Fibroblast of skin of right biceps (primary cell): ENCODE measurements around the gene WDR46.

Experiments used
- DNase-seq: peaks from one replicate; pipeline ENCODE4 v3.0.0-alpha.2; 2013

WDR46 gene, protein sequence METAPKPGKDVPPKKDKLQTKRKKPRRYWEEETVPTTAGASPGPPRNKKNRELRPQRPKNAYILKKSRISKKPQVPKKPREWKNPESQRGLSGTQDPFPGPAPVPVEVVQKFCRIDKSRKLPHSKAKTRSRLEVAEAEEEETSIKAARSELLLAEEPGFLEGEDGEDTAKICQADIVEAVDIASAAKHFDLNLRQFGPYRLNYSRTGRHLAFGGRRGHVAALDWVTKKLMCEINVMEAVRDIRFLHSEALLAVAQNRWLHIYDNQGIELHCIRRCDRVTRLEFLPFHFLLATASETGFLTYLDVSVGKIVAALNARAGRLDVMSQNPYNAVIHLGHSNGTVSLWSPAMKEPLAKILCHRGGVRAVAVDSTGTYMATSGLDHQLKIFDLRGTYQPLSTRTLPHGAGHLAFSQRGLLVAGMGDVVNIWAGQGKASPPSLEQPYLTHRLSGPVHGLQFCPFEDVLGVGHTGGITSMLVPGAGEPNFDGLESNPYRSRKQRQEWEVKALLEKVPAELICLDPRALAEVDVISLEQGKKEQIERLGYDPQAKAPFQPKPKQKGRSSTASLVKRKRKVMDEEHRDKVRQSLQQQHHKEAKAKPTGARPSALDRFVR

DNA sequence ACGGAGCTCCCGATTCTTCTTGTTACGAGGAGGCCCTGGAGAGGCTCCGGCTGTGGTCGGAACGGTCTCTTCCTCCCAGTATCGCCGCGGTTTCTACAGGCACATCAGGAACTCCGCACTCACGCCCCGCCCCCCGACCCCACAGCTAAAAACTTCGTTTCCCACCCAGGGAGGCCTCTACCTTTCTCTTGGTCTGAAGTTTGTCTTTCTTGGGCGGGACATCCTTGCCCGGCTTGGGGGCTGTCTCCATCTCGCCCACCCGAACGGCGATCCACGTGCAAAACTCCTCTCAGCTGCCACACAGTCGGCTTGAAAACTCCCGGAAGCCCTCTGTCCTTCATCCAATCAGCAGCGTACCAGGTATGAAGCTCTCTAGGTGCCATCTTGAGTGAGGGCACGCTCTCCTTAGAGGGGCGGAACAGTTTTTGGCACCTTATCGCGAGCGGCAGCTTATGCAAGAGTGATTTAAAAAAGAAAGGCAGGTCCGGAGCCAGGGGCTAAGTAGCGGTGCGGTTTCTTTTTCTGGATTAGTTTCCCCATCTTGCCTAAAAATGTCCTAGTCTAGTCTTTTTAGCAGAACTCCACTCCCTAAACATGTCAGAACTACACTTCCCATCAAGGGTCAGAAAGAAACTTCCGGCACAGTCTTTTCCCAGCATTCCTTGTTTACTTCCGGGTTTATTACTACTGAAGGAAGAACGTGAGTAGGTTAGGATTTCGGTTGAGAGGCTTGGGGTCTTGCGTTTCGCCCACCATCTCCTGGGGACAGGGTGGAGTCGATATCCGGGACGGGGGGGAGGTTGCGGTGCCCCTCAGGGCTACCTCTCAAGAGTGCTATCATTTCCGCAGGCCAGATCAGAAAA, at the start of gene WDR46, which contains the start of gene PFDN6:
Gene WDR46, minus strand, starts transcription at position 319 of the 863 bp plus-strand sequence. Its CDS starts 69 bp downstream, at position 250.
Gene PFDN6, plus strand, starts transcription at position 681 of the 863 bp plus-strand sequence. CDS start 256 bp downstream, outside the sequence.
- peak; percentile 88 for DNase-seq

DNA sequence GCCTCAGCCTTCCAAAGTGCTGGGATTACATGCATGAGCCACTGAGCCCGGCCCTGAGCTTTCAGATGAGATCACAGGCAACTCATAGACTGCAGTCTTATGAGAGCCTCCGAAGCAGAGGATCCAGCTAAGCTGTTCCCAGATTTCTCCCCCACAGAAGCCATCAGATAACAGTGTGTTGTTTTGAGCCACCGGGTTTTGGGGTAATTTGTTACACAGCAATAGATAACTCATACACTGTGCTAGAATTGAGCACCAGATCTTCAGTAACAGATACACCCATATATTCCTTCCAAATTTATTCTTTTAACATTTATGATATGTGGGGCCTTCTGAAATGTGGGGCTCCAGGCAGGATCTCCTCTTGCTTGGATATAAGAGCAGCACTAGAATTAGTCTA, 47.5 kb upstream of the WDR46 start:
- no peak for DNase-seq

DNA sequence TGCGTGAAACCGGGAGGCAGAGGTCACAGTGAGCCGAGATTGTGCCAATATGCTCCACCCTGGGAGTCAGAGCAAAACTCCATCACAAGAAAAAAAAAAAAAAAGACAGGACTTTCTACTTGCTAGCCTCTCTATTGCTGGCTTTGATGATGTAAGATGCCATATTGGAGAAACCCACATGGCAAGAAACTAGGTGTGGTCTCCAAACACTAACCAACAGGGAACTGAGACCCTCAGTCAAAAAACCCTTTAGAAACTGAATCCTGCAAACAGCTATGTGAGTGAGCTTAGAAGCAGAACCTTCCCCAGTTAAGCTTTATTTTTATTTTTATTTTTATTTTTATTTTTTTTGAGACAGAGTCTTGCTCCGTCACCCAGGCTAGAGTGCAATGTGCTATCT, 46.9 kb upstream of the WDR46 start:
- DNase-seq, result no peak

DNA sequence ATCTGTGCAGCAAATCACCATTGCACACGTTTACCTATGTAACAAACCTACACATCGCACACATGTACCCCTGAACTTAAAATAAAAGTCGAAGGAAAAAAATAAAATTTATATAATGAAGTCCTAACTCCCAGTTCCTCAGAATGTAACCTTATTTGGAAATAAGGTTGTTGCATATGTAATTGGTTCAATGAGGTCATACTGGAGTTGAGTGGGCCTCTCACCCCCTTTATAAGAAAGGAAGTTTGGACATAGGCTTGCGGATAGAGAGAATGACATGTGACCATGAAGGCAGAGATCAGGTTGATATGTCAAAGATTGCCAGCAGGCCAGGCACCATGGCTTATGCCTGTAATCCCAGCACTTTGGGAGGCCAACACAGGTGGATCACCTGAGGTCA, 44.6 kb upstream of the WDR46 start:
- no peak for DNase-seq

DNA sequence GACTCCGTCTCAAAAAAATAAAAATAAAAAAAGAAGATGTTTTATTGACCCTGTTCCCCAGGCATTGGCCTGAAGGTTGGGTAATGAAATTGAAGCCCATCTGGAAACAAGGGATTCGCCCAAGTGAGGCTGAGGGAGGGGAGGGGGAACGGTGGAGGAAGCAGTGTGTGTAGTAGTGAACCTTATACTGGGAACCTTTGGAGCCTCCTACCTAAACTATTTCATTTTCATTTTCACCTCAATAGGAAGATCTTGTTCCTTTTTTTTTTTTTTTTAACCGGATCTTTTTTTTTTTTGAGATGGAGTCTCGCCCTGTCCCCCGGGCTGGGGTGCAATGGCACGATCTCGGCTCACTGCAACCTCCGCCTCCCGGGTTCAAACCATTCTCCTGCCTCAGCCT, 41.7 kb upstream of the WDR46 start:
- DNase-seq, result no peak

DNA sequence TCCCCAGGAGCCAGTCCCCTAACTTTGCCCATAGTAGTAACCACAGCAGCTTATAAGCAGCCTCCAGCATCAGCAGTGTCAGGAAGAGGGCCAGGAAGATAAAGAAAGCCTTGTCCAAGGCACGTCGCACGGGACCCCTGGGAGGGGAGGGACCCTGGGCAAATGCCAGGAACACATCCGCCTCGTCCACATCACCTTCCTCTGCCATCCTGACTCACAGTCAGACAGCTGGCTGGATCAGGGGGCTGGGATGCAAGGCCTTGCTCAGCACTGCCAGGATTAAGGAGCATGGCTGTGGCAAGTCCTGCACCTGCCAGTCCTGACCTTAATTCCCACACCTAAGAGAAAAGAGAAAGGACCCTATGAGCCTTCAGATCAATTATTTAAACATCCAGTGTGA, 40.0 kb upstream of the WDR46 start:
- DNase-seq, result no peak

DNA sequence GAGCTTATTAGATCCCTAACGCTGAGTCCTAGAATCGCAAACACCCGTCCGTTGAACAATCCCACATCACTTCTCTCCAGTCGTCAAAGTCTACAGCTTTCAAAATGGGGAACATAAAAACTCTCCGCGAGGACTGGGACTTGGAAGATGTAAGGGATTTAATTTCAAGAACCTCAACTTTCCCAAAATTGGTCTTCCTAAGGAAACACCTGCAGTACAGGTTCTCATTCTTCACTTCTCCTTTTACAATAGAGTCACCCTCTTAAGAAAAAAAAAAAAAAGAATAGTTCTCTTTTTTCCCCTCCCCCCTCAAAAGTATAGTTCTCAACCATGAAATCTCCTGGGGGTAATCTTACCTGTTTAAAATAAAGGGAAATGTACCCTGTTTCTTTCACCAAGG, 35.1 kb upstream of the WDR46 start:
- DNase-seq, result no peak

DNA sequence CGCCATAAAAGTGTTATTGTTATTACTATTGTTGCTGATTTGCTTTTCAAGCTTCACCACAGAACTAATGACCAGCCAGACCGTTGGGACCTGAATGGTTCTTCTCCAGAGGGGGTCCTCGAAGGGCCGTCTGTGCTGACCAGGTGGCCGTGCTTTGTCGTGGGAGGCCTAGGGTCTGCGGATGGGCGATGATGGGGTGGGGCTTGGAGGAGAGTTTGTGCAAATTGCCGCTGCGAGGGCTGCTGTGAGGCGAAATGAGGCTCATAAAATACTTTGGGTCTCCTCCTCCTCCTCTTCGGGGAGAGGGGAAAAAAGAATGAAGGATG, 34.5 kb upstream of the WDR46 start:
- DNase-seq, result no peak

DNA sequence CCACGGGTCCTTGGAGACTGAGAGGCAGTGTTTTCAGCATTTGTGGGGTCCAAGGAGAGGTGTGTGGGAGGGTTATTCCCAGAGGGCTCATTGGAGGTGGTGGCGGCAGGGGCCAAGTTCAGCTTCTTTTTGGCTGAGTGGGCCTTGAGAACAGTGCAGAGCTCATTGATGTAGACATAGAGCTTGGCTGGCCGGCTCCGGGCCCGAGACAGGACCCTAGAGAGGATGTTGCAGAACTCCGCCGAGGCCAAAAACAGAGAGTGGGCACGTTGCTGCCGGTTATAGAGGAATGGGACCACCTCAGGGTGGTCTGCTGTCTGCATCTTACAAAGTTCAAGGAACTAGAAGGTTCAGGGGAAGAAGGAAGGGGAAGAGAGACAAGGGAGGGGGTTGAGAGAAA, 32.2 kb upstream of the WDR46 start:
- DNase-seq, result no peak

DNA sequence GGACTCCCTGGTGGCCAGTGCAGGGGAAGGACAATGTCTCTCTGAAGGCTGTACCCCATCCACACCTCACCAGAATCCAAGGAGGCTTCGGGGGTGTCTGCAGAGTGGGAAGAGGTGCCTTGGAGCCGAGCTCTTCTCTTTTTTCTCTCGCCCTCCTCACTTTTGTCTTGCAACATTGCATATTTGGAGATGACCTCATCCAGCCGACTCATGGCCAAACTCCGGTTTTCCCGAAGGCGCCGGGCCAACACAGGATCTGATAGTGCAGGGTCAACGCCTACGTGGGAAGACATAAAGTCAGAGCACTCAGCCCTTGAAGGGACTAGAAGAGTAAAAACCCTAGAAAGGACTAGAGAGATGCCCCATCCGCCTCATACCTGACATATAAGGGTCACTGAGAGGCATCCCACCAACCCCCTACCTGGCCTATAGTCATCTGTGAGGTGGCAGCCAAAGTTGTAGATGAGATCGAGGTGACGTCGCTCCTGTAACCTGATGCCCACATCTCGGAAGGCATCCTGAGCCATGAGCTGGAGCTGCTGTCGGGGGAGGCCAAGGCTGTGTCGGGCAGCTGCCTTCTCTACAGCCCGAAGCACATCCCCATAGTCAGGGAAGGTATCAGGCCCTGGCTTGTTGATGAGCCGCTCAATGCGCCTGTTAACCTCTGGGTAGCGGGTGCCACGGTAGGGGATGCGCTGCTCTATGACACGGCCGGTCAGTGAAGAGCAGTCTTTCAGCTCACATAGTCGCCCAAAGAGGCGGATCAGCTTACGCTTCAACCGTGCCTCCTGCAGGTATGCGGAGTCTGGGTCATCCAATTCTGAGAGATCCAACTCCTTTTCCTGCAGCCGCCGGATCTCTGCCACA, 31.5 kb upstream of the WDR46 start:
- DNase-seq, result peak; percentile 84

DNA sequence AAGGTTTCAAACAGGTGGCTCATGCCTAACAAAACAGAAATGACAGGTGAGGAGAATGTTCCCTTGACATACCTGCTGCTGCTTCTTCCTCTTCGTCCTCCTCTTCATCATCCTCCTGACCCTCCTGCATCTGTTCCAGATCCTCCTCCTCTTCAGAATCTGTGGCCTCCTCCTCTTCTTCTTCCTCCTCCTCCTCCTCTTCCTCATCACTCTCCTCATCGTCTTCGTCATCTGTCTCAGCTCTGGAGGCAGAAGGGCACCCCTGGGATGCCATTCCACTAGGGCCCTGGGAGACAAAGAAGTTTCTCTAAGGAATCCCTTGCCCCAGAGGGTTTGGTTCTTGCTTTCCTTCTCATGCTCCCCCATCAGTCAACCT, 30.9 kb upstream of the WDR46 start:
- no peak for DNase-seq

DNA sequence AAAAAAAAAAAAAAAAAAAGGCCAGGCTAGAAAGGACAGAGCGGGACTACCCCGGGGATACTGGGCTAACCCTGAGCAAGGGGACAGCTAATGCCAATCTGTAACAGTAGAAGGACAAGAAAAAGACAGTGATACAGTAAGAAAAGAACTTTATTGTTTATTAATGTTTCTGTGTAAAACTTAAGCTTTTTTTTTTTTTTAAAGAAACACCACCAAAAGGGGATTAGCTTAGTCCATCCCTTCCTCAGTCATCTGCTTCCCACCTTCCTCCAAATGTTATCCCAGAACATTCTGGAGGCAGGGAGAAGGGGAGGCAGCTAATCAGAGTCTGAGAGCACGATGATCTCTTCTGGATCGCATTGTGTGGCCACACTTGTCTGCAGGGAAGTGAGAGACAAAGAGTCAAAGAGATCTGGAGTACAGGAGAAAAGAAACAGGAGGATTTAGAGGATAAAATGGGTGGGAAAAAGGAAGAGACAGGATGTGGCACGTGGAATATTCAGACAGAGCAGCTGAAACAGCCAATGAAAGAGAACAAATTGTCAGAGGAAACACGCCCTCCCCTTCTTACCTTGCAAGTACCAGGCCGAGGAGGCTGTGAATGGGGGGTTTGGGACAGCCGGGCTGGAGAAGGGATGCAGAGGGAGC, 29.5 kb upstream of the WDR46 start:
- DNase-seq, result no peak

DNA sequence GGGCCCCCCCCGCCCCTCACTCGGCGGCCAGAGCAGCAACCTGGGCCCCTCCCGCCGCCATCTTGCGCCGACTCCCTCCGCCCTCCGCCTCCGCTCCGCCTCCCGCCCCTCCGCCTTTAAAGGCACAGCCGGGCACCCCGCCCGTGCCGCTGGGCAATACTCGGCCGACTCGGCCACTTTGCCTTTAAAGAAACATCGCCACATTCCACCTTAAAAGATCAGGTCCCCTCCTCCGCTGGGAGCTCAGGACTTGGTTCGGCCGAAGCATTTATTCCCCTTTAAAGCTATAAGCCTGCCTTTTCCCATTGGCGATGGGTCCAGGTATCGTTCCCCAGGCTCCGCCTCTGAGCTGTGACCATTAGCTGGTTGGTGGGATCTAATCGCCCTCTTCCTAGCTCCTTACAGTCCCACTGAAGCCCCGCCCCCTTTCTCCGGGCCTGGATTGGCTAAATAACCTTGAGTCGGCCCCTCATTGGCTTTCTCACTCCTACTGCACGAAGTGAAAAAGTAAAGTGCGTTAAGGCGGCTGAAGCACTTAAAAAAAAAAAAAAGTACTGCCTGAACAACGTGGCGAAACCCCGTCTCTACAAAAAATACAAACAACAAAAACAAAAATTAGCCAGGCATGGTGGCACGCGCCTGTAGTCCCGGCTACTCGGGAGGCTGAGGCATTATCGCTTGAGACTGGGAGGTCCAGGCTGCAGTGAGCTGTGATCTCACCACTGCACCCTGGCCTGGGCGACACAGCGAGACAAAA, 28.8 kb upstream of the WDR46 start, which contains the start of gene ZBTB22:
Gene ZBTB22, minus strand, starts transcription at position 76 of the 757 bp plus-strand sequence. CDS start 828 bp downstream, outside the sequence.
- peak; percentile 99 for DNase-seq

DNA sequence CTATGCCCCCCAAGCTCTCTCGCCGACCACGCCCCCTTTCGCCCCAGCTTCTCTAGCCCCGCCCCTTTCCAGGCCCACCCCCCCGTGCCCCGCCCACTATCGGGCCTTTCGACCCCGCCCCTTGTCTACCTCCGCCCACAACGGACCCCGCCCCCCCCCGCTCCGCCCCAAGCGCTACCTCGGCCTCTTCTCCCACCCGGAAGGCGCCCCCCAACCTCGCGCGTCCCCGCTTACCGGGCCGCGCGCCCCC, 28.3 kb upstream of the WDR46 start:
- no peak for DNase-seq

DNA sequence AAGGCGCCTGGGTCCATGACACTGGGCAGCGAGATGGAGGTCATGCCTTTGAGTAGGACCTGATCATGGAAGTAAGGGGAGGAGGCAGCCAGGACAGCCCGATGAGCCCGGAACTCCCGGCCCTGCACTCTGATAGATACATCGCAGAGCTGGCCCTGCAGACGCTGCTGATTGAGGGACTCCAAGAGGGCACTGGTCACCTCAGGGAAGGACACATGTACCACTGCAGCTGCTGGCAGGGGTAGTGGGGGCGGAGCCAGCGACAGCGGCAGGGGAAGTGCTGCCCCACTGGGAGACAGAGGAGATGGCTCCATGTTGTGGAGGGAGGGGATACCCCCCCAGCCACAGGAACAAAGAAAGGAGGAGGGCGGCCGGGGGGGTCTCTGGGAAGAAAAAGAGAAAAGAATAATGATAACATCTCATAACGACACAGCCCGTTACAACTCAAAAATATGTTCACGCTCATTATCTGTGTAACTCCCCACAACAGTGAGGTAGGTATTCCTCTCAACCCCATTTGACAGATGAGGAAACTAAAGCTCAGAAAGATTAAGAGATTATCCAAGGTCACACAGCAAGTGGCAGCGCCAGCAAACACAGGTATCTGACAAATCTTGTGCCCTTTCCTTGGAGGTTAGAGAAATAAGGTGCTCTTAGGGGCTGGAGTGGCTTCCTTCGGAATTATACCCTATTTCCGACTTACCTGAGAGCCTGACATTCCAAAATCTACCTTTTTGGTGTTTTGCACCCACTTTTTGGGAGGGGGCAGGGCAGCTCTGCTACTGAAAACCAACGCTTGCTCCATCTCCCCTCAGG, 27.8 kb upstream of the WDR46 start:
- no peak for DNase-seq

DNA sequence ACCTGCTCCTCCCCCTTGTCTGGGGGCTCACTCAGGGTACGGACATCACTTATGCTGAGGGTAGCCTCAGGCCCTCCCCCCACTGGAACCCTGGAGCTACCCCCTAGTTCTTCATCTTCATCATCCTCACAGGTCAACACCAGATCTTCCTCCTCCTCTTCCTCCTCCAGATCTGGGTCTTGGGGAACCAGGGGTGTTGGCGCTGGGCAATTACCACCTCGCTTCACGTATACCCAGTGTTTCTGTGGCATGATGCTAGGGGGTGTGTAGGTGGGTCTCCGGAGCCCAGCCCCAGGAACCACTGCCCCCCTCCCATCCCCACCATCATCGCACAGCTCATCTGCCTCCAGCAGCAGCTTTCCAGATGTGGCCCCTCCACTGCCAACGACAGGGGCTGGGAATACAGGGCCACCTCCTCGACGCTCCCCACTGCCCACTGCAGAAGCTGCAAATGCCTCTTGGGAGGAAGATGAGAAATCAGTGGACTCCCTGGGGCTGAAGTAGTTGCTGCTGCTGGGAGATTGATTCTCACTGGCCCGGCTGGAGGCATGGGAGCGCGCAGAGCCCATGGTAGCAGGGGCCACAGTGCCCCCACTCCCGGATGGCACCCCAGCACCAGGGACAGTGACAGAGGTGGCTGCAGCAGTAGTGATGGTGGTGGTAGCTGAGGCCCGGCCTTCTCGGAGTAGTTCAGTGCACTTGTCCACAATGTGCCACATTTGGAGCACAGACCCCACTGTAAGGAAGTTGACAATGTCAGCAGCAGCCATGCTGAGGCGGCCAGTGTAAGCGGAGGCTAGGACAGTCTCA, 27.0 kb upstream of the WDR46 start:
- DNase-seq, result no peak

DNA sequence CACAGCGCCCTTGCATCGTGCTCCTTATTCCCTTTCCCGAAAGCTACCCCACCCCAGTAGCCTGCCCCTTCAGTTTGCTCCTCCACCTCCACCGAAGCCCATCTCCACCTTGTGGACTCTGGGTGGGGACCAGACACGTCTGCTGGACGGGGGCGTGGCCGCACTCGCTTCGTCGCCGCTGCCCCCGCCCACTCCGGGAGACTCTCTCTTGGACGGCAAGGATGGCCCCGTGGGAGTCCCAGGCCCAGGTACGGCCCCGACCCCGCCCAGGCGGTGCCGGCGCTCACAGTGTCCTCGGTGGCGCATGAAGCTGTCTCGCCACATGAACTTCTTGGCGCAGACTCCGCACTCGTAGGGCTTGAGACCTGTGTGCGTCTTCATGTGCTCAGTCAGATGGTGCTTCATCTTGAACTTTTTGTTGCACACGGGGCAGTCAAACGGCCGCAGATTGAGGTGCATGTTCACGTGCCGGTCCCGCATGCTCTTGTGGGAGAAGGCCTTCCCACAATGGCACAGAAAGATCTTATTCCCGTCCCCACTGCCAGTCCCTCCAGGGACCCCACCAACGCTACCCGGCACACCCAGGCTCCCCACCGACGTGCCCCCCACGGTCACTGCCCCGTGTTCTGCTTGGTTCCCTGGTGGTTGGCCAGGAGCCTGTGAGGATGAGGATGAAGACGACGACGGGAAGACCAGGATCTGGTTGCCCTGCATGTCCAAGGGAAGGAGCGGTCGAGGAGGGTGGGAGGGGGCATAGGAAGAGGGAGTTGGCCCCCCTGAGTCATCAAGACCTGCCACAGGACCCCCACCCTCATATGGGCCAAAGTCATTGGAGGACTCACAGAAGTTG, 26.1 kb upstream of the WDR46 start:
- DNase-seq, result peak; percentile 19

DNA sequence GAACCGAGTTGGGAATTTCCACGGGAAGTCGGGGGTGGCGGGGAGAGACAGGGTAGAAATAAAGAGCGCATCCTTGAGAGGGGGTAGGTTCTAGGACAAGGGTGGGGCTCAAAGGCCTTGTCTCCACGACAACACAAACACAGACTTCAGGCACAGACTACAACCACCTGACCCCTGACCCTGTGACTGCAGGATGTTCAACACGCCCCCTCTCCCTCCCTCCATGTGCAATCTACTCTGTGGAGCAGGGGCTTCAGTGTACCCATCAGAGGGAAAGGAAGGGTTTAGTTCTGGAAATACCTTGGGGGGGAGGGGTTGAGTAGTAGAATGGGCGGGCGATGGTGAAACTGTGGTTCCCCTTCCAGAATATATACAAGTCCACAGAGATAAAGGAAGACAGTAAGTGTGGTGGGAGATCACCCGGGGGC, 25.5 kb upstream of the WDR46 start:
- DNase-seq, result peak; percentile 79
